Progenitor cell of endocrine pancreas (in vitro differentiated cells): ENCODE results near the gene PLEKHM1. TPM values are rescaled to one million over a fixed set of nuclear protein-coding genes. Genes with fewer than 3 reads are reported as not detected.
"Not testable (repeated sequence)": the region's sequence is repeated elsewhere in the genome, so short reads cannot be mapped to it uniquely, and the experiment has no call there.

ENCODE experiments used
- DNase-seq: peaks from one replicate; pipeline ENCODE4 v3.0.0; 2021; ENCODE audit warnings: low spot score; ENCODE audit not compliant: unreplicated experiment
- H3K27ac Mint-ChIP-seq: 2 replicates; pipeline ENCODE4 v1.8.0; 2021; ENCODE audit warnings: mild to moderate bottlenecking, moderate library complexity, mixed read lengths
- H3K27me3 Mint-ChIP-seq: 2 replicates; pipeline ENCODE4 v1.8.0; 2021; ENCODE audit warnings: mixed read lengths
- H3K36me3 Mint-ChIP-seq: 2 replicates; pipeline ENCODE4 v1.8.0; 2022; ENCODE audit warnings: mixed read lengths; ENCODE audit not compliant: insufficient read depth
- H3K4me1 Mint-ChIP-seq: 2 replicates; pipeline ENCODE4 v1.8.0; 2021; ENCODE audit warnings: low read depth, mixed read lengths
- H3K4me3 Mint-ChIP-seq: 2 replicates; pipeline ENCODE4 v1.8.0; 2021; ENCODE audit warnings: low read depth, mild to moderate bottlenecking, moderate library complexity, mixed read lengths
- H3K9me3 Mint-ChIP-seq: 2 replicates; pipeline ENCODE4 v1.8.0; 2021; ENCODE audit warnings: low read depth, mixed read lengths
- total RNA-seq: library from RNA; stranded (reverse); gene quantifications from 2 replicates; pipeline ENCODE4 v1.2.1, GENCODE V29; 2021
- TF ChIP-seq, protein P1 (sequence below): fragments of 200-600 bp; sonication (generic); IDR thresholded peaks from one replicate; pipeline ENCODE4 v1.5.0; 2021; ENCODE audit warnings: antibody characterized with exemption, mild to moderate bottlenecking; ENCODE audit not compliant: unreplicated experiment

The PLEKHM1 gene
- total RNA-seq, 1 donor from 2014 or later: 34.5 TPM

DNA sequence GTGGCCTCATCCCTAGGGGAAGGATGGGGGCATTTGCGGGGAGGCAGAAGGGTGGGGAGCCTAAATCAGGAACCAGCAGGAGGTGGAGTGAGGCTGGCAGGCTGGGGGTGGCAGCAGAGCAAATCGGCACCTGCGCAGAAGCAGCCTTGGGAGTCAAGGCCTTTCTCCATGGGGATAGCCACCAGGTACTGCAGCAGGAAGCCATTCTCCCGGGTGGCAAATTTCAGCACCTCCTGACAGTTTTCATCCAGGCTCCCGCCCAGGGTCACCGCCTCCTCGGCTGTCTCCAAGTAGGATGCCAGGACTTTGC lies 37.3 kb downstream of the PLEKHM1 start:
- H3K4me3 Mint-ChIP-seq, H3K4me1 Mint-ChIP-seq, H3K27me3 Mint-ChIP-seq, H3K9me3 Mint-ChIP-seq, H3K27ac Mint-ChIP-seq, DNase-seq, H3K36me3 Mint-ChIP-seq: not testable (repeated sequence)

DNA sequence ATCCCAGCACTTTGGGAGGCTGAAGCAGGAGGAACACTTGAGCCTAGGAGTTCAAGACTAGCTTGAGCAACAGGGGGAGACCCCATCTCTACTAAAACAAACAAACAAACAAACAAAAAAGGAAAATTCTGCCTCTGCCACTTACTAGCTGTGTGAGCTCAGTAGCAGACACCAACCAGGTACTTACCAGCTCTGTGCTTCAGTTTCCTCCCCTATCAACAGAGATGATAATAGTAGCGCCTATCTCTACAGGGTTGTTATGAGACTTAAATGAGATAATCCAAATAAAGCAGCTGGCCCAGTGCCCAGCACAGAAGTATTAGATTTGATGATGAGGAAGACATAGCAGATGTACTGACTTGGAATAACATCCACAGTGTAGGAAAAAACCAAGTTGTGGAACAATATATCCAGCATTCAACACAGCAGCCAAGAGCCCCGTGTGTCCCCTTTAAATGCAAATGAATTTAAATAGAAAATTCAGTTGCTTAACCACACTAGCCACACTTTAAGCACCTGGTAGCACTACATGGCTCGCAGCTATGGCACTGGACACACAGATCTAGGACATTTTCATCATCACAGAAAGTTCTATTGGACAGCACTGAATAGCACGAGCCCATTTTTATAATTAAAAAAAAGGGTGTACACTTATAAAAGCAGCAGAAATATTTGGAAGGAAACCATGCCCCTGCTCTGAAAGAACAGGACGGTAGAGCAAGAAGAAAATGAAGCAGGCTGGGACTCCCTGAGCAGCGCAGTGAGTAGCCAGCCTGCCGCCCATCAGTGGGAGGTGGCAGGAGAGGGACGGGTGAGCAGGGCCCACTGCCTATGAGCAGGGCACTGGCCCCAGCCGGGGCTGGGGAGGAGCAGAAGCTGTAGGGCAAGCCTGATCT lies 37.9 kb downstream of the PLEKHM1 start:
- not testable (repeated sequence) for H3K4me3 Mint-ChIP-seq, H3K27me3 Mint-ChIP-seq, H3K4me1 Mint-ChIP-seq, H3K27ac Mint-ChIP-seq, H3K36me3 Mint-ChIP-seq, H3K9me3 Mint-ChIP-seq, DNase-seq

DNA sequence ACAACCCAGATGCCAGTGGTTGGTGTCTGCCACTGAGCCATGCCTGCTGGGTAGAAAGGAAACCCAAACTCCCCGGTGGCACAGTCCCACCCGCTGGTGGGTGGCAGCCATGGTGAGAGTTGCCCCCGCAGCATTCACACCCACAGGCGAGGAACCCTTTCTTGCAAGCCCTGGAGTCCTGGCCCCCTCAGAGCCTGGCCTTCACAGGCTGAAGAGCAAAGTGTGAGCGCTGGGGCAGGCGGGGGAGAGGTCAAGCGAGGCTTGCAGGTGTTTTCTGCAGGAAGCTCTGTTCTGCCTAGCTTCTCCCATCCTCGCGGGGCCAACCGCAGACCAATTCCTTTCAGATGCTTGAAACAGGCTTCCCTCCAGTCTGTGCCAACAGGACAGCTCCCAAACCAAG lies 38.9 kb downstream of the PLEKHM1 start:
- DNase-seq, H3K9me3 Mint-ChIP-seq, H3K36me3 Mint-ChIP-seq, H3K4me1 Mint-ChIP-seq, H3K4me3 Mint-ChIP-seq, H3K27me3 Mint-ChIP-seq, H3K27ac Mint-ChIP-seq: not testable (repeated sequence)

DNA sequence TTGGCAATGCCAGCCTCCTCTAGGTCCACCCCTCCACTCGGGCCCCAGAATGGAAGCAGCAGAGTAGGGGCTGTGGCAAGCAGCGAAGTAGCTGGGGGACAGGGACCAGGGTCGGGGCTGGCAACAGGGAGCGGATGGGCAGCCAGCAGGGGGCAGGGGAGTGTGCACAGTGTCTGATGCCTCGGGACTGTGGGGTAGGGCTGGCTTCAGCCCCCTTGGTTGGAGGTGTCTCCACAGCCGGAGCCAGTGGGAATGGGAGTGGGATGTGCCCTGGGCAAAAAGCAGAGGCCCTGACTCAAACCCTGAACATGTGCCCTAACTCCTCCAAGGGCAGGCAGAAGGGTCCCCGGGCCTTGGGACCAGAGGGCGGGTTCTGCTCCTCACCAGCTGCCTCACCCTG lies 39.4 kb downstream of the PLEKHM1 start:
- no peaks in the 10 kb centered on the region for H3K27me3 Mint-ChIP-seq
- no peak overlapping the region for H3K4me3 Mint-ChIP-seq
- no peak for DNase-seq
- H3K4me1 Mint-ChIP-seq: no peaks in the 10 kb centered on the region
- no peaks in the 10 kb centered on the region for H3K9me3 Mint-ChIP-seq
- H3K27ac Mint-ChIP-seq: no peak overlapping the region
- TF ChIP-seq, protein P1, sequence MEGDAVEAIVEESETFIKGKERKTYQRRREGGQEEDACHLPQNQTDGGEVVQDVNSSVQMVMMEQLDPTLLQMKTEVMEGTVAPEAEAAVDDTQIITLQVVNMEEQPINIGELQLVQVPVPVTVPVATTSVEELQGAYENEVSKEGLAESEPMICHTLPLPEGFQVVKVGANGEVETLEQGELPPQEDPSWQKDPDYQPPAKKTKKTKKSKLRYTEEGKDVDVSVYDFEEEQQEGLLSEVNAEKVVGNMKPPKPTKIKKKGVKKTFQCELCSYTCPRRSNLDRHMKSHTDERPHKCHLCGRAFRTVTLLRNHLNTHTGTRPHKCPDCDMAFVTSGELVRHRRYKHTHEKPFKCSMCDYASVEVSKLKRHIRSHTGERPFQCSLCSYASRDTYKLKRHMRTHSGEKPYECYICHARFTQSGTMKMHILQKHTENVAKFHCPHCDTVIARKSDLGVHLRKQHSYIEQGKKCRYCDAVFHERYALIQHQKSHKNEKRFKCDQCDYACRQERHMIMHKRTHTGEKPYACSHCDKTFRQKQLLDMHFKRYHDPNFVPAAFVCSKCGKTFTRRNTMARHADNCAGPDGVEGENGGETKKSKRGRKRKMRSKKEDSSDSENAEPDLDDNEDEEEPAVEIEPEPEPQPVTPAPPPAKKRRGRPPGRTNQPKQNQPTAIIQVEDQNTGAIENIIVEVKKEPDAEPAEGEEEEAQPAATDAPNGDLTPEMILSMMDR: no peak
- peaks cover 5% of the 10 kb centered on the region for H3K36me3 Mint-ChIP-seq

DNA sequence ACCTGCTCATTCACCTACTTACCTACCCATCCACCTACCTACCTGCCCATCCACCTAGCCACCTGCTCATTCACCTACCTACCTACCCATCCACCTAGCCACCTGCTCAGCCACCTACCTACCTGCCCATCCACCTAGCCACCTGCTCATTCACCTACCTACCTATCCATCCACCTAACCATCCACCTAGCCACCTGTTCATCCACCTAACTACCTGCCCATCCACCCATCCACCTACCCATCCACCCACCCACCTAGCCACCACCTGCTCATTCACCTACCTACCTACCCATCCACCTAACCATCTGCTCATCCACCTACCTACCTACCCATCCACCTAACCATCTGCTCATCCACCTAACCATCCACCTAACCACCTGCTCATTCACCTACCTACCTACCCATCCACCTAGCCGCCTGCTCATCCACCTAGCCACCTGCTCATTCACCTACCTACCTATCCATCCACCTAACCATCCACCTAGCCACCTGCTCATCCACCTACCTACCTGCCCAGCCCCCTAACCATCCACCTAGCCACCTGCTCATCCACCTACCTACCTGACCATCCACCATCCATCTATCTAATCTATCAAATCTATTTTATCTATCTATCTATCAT lies 40.7 kb downstream of the PLEKHM1 start:
- H3K36me3 Mint-ChIP-seq, H3K4me3 Mint-ChIP-seq, H3K9me3 Mint-ChIP-seq, DNase-seq, H3K27me3 Mint-ChIP-seq, H3K4me1 Mint-ChIP-seq, H3K27ac Mint-ChIP-seq: not testable (repeated sequence)

GRCh38 chr17:45449260-45449659 lies 41.3 kb downstream of the PLEKHM1 start:
- not testable (repeated sequence) for H3K36me3 Mint-ChIP-seq, DNase-seq, H3K4me3 Mint-ChIP-seq, H3K27me3 Mint-ChIP-seq, H3K27ac Mint-ChIP-seq, H3K9me3 Mint-ChIP-seq, H3K4me1 Mint-ChIP-seq

DNA sequence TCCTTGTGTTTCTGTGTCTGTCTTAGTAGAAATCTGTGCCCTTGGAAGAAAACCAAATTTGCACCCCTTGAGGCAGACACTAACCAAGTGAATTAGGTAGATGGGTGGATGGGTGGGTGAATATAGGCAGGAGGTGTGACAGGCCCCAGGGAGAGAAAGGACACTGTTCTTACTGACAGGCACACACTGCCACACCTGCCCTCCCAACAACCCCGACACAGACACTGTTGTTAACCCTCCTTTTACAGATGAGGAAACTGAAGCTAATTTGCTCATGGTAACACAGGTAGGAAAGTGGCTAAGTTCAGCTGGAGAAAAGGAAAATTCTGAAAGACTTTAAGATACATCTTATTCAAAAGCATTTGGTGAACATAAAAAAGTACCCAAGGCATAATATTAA lies 42.0 kb downstream of the PLEKHM1 start:
- not testable (repeated sequence) for H3K36me3 Mint-ChIP-seq, H3K27ac Mint-ChIP-seq, DNase-seq, H3K9me3 Mint-ChIP-seq, H3K4me1 Mint-ChIP-seq, H3K27me3 Mint-ChIP-seq, H3K4me3 Mint-ChIP-seq

DNA sequence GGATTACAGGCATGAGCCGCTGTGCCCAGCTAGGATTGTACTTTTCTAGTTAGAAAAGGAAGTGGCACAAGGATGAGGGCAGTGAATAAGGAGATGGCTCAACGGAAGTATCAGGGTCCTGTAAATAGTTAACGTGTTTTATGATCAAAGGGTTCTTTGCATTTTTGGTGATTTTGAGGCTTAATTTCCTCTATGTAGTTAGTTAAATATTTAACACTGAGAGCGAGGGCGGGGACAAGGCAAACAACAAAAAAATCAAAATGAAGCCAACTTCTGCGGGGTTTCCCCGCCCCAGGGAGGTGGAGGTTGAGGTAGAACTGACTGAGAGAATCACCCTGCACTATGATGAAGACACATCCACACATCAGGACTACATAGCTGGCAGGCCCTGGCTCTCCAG lies 42.5 kb downstream of the PLEKHM1 start:
- H3K27me3 Mint-ChIP-seq, H3K36me3 Mint-ChIP-seq, H3K27ac Mint-ChIP-seq, H3K4me3 Mint-ChIP-seq, H3K9me3 Mint-ChIP-seq, DNase-seq, H3K4me1 Mint-ChIP-seq: not testable (repeated sequence)

DNA sequence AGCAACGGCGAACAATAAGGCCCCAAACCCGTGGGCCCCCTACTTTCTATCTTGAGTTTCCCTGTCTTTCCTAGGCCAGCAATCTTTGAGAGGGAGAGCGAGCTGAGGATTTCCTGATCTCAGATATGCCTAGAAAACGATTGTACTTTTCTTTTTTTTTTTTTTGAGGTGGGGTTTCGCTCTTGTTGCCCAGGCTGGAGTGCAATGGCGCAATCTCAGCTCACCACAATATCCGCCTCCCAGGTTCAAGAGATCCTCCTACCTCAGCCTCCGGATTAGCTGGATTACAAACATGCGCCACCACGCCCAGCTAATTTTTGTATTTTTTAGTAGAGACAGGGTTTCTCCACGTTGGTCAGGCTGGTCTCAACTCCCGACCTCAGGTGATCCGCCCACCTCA lies 42.9 kb downstream of the PLEKHM1 start:
- H3K36me3 Mint-ChIP-seq, H3K4me3 Mint-ChIP-seq, H3K27ac Mint-ChIP-seq, H3K9me3 Mint-ChIP-seq, H3K27me3 Mint-ChIP-seq, DNase-seq, H3K4me1 Mint-ChIP-seq: not testable (repeated sequence)

GRCh38 chr17:45446872-45447625 lies 43.5 kb downstream of the PLEKHM1 start:
- H3K36me3 Mint-ChIP-seq, H3K4me1 Mint-ChIP-seq, H3K27me3 Mint-ChIP-seq, H3K9me3 Mint-ChIP-seq, DNase-seq, H3K4me3 Mint-ChIP-seq, H3K27ac Mint-ChIP-seq: not testable (repeated sequence)

DNA sequence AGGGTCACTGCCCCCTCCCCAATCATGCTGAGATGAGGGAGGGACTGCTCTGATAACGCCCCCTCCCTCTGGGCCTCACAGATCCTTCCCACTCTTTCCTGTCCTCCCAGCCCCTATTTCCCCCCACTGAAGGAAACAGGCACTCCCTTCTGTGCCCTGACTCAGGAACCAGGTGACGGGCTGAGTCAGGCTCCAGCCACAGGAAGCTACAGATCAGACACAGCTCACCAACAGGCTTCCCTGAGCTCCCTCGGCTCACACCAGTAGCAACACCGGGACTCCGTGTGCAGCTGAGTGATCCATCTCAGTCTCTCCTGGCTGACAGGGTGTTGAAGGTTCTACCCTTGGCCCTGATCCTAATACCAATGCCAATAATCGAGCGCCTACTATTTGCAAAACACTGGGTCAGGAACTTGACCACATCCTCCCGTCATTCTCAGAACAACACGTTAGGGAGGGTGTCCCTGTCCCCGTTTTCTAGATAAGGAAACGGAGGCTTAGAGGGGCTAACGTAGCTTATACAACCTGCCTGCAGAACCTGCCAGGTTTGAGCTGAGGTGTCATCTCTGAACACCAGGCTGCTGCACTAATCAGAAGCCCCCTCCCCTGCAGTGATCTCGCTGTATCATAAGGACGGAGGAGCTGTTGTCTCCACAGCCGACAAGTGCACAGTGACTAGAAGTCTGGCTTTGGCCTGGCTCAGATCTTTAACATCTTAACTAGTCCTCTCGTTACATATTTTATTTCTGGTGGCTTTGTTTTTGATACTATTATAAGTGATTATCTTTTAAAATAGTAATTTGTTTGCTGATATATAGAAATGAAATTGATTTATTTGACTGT lies 44.4 kb downstream of the PLEKHM1 start:
- H3K9me3 Mint-ChIP-seq, H3K27ac Mint-ChIP-seq, H3K36me3 Mint-ChIP-seq, H3K4me1 Mint-ChIP-seq, DNase-seq, H3K4me3 Mint-ChIP-seq, H3K27me3 Mint-ChIP-seq: not testable (repeated sequence)
